Nephron (organoid): ENCODE measurements around the gene OXT.

Source experiments
- H3K27ac Mint-ChIP-seq, 3 experiments: 2 replicates each; pipeline ENCODE4 v1.8.0; 2020; ENCODE audit warnings: mixed read lengths in 3 of 3, mild to moderate bottlenecking in 2 of 3, moderate library complexity in 1 of 3
- H3K27me3 Mint-ChIP-seq: 2 replicates; pipeline ENCODE4 v1.8.0; 2021; ENCODE audit warnings: low read depth, mild to moderate bottlenecking, moderate library complexity, mixed read lengths
- H3K36me3 Mint-ChIP-seq: 2 replicates; pipeline ENCODE4 v1.8.0; 2020; ENCODE audit warnings: low read depth, mixed read lengths
- H3K4me1 Mint-ChIP-seq: 2 replicates; pipeline ENCODE4 v1.8.0; 2020; ENCODE audit warnings: mixed read lengths
- H3K4me3 Mint-ChIP-seq, 3 experiments: 2 replicates each; pipeline ENCODE4 v1.8.0; 2020; ENCODE audit warnings: mild to moderate bottlenecking in 3 of 3, mixed read lengths in 3 of 3, moderate library complexity in 2 of 3
- H3K9me3 Mint-ChIP-seq: 2 replicates; pipeline ENCODE4 v1.8.0; 2020; ENCODE audit warnings: mixed read lengths
- CTCF ChIP-seq, 3 experiments: fragments of 200-600 bp; sonication (generic); IDR thresholded peaks; one replicate each; pipeline ENCODE4 v1.5.0; 2021; ENCODE audit warnings: antibody characterized with exemption in 3 of 3; ENCODE audit not compliant: unreplicated experiment in 3 of 3

The OXT gene

GRCh38 chr20:3092611-3093379, 21.4 kb downstream of the OXT start:
- peaks cover 54% of the 10 kb centered on the region for H3K27me3 Mint-ChIP-seq
- H3K4me1 Mint-ChIP-seq = no peaks in the 10 kb centered on the region
- no peaks in the 10 kb centered on the region for H3K36me3 Mint-ChIP-seq
- H3K4me3 Mint-ChIP-seq = peak overlapping the region; percentile 54 to 79 (median 72)
- no peaks in the 10 kb centered on the region for H3K9me3 Mint-ChIP-seq
- no peak for TF ChIP-seq CTCF (IDR thresholded peaks at IDR 0.05; ENCODE audit: unreplicated experiment in 3 of 3)
- H3K27ac Mint-ChIP-seq = peak overlapping the region in 1 of 3 experiments; percentile 21

GRCh38 chr20:3093861-3094361, 22.5 kb downstream of the OXT start:
- H3K27me3 Mint-ChIP-seq = peaks cover 45% of the 10 kb centered on the region
- H3K27ac Mint-ChIP-seq = no peak overlapping the region
- H3K4me1 Mint-ChIP-seq = no peaks in the 10 kb centered on the region
- no peaks in the 10 kb centered on the region for H3K36me3 Mint-ChIP-seq
- H3K9me3 Mint-ChIP-seq = no peaks in the 10 kb centered on the region
- H3K4me3 Mint-ChIP-seq = no peak overlapping the region
- TF ChIP-seq CTCF (IDR thresholded peaks at IDR 0.05; ENCODE audit: unreplicated experiment in 3 of 3) = no peak

- Mint-ChIP-seq H3K4me1 (no peaks in the 10 kb centered on the region), H3K4me3 (peak overlapping the region in 1 of 3 experiments; percentile 9), H3K9me3 (no peaks in the 10 kb centered on the region), H3K27ac (no peak overlapping the region), H3K36me3 (no peaks in the 10 kb centered on the region), H3K27me3 (peaks cover 39% of the 10 kb centered on the region)
- TF ChIP-seq CTCF (IDR thresholded peaks at IDR 0.05; ENCODE audit: unreplicated experiment in 3 of 3) = no peak
These were observed 23.6 kb downstream of the OXT start for GRCh38 chr20:3094848-3095629.

- no peak for TF ChIP-seq CTCF (IDR thresholded peaks at IDR 0.05; ENCODE audit: unreplicated experiment in 3 of 3)
- no peak overlapping the region for H3K4me3 Mint-ChIP-seq
- no peaks in the 10 kb centered on the region for H3K9me3 Mint-ChIP-seq
- H3K27ac Mint-ChIP-seq = no peak overlapping the region
- H3K4me1 Mint-ChIP-seq = no peaks in the 10 kb centered on the region
- peaks cover 8% of the 10 kb centered on the region for H3K27me3 Mint-ChIP-seq
- H3K36me3 Mint-ChIP-seq = no peaks in the 10 kb centered on the region
These were observed 29.1 kb downstream of the OXT start for GRCh38 chr20:3100480-3100879.

GRCh38 chr20:3101251-3101650, 29.8 kb downstream of the OXT start:
- Mint-ChIP-seq H3K27me3 (peaks cover 2% of the 10 kb centered on the region), H3K27ac (no peak overlapping the region), H3K4me1 (no peaks in the 10 kb centered on the region), H3K36me3 (no peaks in the 10 kb centered on the region), H3K4me3 (no peak overlapping the region), H3K9me3 (no peaks in the 10 kb centered on the region)
- TF ChIP-seq CTCF (IDR thresholded peaks at IDR 0.05; ENCODE audit: unreplicated experiment in 3 of 3) = no peak
